Mesendoderm (in vitro differentiated cells): ENCODE results near the gene GATA2.
A peak's percentile ranks its signal among the peaks of the same experiment; 100 is the strongest.

Experiments
- DNase-seq: peaks from one replicate; pipeline ENCODE4 v3.0.0; 2013
- H2AK5ac ChIP-seq: 2 replicates; pipeline ENCODE4 v1.6.1; 2013; ENCODE audit warnings: low read length, inconsistent platforms
- H2BK120ac ChIP-seq: 2 replicates; pipeline ENCODE4 v1.6.1; 2013; ENCODE audit warnings: low read depth, mild to moderate bottlenecking, low read length, moderate library complexity, mixed read lengths
- H2BK15ac ChIP-seq: replicated peaks from 2 replicates; pipeline ENCODE4 v1.6.1; 2013; ENCODE audit warnings: low read depth, mild to moderate bottlenecking, moderate library complexity
- H2BK5ac ChIP-seq: 2 replicates; pipeline ENCODE4 v1.6.1; 2013; ENCODE audit warnings: low read length, inconsistent platforms
- H3K18ac ChIP-seq: 2 replicates; pipeline ENCODE4 v1.6.1; 2013; ENCODE audit warnings: mild to moderate bottlenecking, low read length, mixed read lengths
- H3K23ac ChIP-seq: one replicate; pipeline ENCODE4 v1.6.1; 2013; ENCODE audit warnings: low read length
- H3K27ac ChIP-seq: 2 replicates; pipeline ENCODE4 v1.5.1; 2013; ENCODE audit warnings: low read depth, mild to moderate bottlenecking, inconsistent platforms, low read length, moderate library complexity
- H3K27me3 ChIP-seq: 2 replicates; pipeline ENCODE4 v1.6.1; 2013; ENCODE audit warnings: low read length, control low read depth, mild to moderate bottlenecking, inconsistent platforms; ENCODE audit not compliant: insufficient read depth, poor library complexity
- H3K36me3 ChIP-seq: 2 replicates; pipeline ENCODE4 v1.6.1; 2013; ENCODE audit warnings: low read length, inconsistent platforms; ENCODE audit not compliant: control insufficient read depth, insufficient read depth
- H3K4ac ChIP-seq: one replicate; pipeline ENCODE4 v1.6.1; 2013; ENCODE audit warnings: low read depth, mild to moderate bottlenecking, low read length, moderate library complexity
- H3K4me1 ChIP-seq: 2 replicates; pipeline ENCODE4 v1.6.1; 2013; ENCODE audit warnings: low read depth, low read length, inconsistent platforms; ENCODE audit not compliant: control insufficient read depth
- H3K4me2 ChIP-seq: 2 replicates; pipeline ENCODE4 v1.6.1; 2013; ENCODE audit warnings: low read length
- H3K4me3 ChIP-seq: 2 replicates; pipeline ENCODE4 v1.5.1; 2013; ENCODE audit warnings: mild to moderate bottlenecking, low read length
- H3K56ac ChIP-seq: one replicate; pipeline ENCODE4 v1.6.1; 2013; ENCODE audit warnings: low read length
- H3K79me1 ChIP-seq: 2 replicates; pipeline ENCODE4 v1.6.1; 2013; ENCODE audit warnings: low read length, inconsistent platforms
- H3K79me2 ChIP-seq: 2 replicates; pipeline ENCODE4 v1.6.1; 2013; ENCODE audit warnings: mild to moderate bottlenecking, low read length; ENCODE audit not compliant: control insufficient read depth, insufficient read depth
- H3K9ac ChIP-seq: 2 replicates; pipeline ENCODE4 v1.6.1; 2013; ENCODE audit warnings: low read length, inconsistent platforms
- H4K5ac ChIP-seq: one replicate; pipeline ENCODE4 v1.6.1; 2013; ENCODE audit warnings: low read length
- H4K8ac ChIP-seq: one replicate; pipeline ENCODE4 v1.6.1; 2013; ENCODE audit warnings: low read depth, mild to moderate bottlenecking, control low read depth, low read length, moderate library complexity
- WGBS: extraction: QIAGEN DNeasy Blood & Tissue Kit; methylation state at CpG from one replicate; pipeline ENCODE4 v1.1.7; 2013; ENCODE audit warnings: low lambda C conversion rate, missing lambda C conversion rate; ENCODE audit not compliant: insufficient coverage; ENCODE audit errors: extremely low coverage; 5-methylcytosine and 5-hydroxymethylcytosine counted together

GATA2 gene

GRCh38 chr3:128488991-128489673 lies 3.9 kb downstream of the GATA2 start:
- Histone ChIP-seq H3K23ac (peak overlapping the region; percentile 87), H3K4me1 (peaks cover 6% of the 10 kb centered on the region)
- WGBS: no CpG with 5 or more reads among the region's 71 CpGs

DNA sequence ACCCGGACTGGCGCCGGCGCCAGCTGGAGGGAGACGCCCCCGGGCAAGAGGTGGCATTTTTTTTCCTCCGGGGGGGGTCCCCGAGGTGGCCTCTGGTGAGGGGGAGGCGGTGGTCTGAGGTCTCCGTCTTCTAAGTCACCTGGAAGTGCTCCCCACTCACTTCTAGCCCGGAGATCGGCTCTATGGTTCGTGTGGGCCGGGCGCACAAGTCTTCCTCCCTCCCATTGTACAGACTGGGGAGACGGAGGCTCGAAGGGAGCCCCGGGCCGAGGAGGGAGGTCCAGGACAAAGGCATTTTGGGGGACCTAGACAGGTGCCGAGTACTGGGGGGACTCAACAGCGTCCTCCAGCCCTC lies 4.4 kb downstream of the GATA2 start:
- Histone ChIP-seq H3K4me2 (peak overlapping the region; percentile 96), H3K4me3 (no peak overlapping the region), H3K4ac (no peak overlapping the region), H2BK5ac (no peak overlapping the region), H3K4me1 (peaks cover 11% of the 10 kb centered on the region), H2BK120ac (no peak overlapping the region), H3K9ac (peak overlapping the region; percentile 57), H2AK5ac (no peak overlapping the region), H4K8ac (no peak overlapping the region), H3K18ac (peak overlapping the region; percentile 29), H3K27ac (no peak overlapping the region), H2BK15ac (no peak overlapping the region), H4K5ac (no peak overlapping the region), H3K56ac (peak overlapping the region; percentile 89), H3K79me1 (no peaks in the 10 kb centered on the region), H3K36me3 (no peaks in the 10 kb centered on the region), H3K79me2 (no peaks in the 10 kb centered on the region), H3K23ac (no peak overlapping the region), H3K27me3 (peaks cover 47% of the 10 kb centered on the region)
- WGBS: no CpG with 5 or more reads among the region's 21 CpGs
- peak; percentile 70 for DNase-seq

More at GRCh38 chr3:128488991-128489673, 3.9 kb downstream of the GATA2 start:
- Histone ChIP-seq H3K56ac (peak overlapping the region; percentile 89), H3K4me2 (peak overlapping the region; percentile 89), H3K4ac (no peak overlapping the region), H3K27me3 (peaks cover 51% of the 10 kb centered on the region), H2BK15ac (no peak overlapping the region), H3K36me3 (no peaks in the 10 kb centered on the region), H4K8ac (no peak overlapping the region), H3K18ac (peak overlapping the region; percentile 43), H3K4me3 (peak overlapping the region; percentile 24), H2AK5ac (no peak overlapping the region), H3K9ac (peak overlapping the region; percentile 70), H2BK5ac (no peak overlapping the region), H2BK120ac (no peak overlapping the region), H3K79me1 (no peaks in the 10 kb centered on the region), H4K5ac (no peak overlapping the region), H3K79me2 (no peaks in the 10 kb centered on the region), H3K27ac (no peak overlapping the region)
- peak; percentile 79 for DNase-seq

GRCh38 chr3:128487813-128488635 lies 5.0 kb downstream of the GATA2 start:
- H4K8ac ChIP-seq: no peak overlapping the region
- H3K79me2 ChIP-seq: no peaks in the 10 kb centered on the region
- no CpG with 5 or more reads among the region's 68 CpGs for WGBS
- peak overlapping the region; percentile 96 for H3K4me2 ChIP-seq
- peaks cover 13% of the 10 kb centered on the region for H3K4me1 ChIP-seq
- DNase-seq: peak; percentile 94
- no peak overlapping the region for H2BK5ac ChIP-seq
- no peak overlapping the region for H4K5ac ChIP-seq
- no peak overlapping the region for H2BK15ac ChIP-seq
- peaks cover 46% of the 10 kb centered on the region for H3K27me3 ChIP-seq
- H3K23ac ChIP-seq: no peak overlapping the region
- peak overlapping the region; percentile 30 for H3K4me3 ChIP-seq
- peak overlapping the region; percentile 29 for H3K18ac ChIP-seq
- H2AK5ac ChIP-seq: no peak overlapping the region
- H3K36me3 ChIP-seq: no peaks in the 10 kb centered on the region
- H2BK120ac ChIP-seq: no peak overlapping the region
- no peak overlapping the region for H3K27ac ChIP-seq
- H3K79me1 ChIP-seq: no peaks in the 10 kb centered on the region
- H3K56ac ChIP-seq: peak overlapping the region; percentile 87
- H3K4ac ChIP-seq: no peak overlapping the region
- H3K9ac ChIP-seq: peak overlapping the region; percentile 57

DNA sequence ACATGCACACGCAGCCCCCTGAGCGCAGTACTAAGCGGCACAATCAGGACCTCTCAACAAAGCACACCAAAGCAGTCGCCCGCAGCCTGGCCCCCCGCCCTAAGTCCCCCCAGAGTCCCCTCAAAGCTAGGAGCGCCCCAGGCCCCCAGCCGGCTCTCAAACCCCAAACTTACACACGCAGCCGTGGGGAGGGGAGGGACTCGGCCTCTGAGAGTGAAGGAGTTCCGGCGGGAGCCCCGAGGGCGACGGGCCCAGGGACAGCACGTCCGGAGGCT lies 5.5 kb downstream of the GATA2 start:
- no peak overlapping the region for H2BK5ac ChIP-seq
- H3K9ac ChIP-seq: peak overlapping the region; percentile 52
- peak overlapping the region; percentile 81 for H3K56ac ChIP-seq
- H3K27me3 ChIP-seq: peaks cover 45% of the 10 kb centered on the region
- no CpG with 5 or more reads among the region's 18 CpGs for WGBS
- H2BK120ac ChIP-seq: no peak overlapping the region
- H3K4me1 ChIP-seq: peaks cover 17% of the 10 kb centered on the region
- no peak overlapping the region for H2AK5ac ChIP-seq
- H3K4ac ChIP-seq: no peak overlapping the region
- no peaks in the 10 kb centered on the region for H3K36me3 ChIP-seq
- peak overlapping the region; percentile 6 for H3K18ac ChIP-seq
- H3K4me2 ChIP-seq: peak overlapping the region; percentile 60
- no peaks in the 10 kb centered on the region for H3K79me1 ChIP-seq
- H3K27ac ChIP-seq: no peak overlapping the region
- no peak overlapping the region for H2BK15ac ChIP-seq
- no peaks in the 10 kb centered on the region for H3K79me2 ChIP-seq
- H4K5ac ChIP-seq: no peak overlapping the region
- DNase-seq: no peak
- H3K4me3 ChIP-seq: peak overlapping the region; percentile 30
- H3K23ac ChIP-seq: no peak overlapping the region
- H4K8ac ChIP-seq: no peak overlapping the region

DNA sequence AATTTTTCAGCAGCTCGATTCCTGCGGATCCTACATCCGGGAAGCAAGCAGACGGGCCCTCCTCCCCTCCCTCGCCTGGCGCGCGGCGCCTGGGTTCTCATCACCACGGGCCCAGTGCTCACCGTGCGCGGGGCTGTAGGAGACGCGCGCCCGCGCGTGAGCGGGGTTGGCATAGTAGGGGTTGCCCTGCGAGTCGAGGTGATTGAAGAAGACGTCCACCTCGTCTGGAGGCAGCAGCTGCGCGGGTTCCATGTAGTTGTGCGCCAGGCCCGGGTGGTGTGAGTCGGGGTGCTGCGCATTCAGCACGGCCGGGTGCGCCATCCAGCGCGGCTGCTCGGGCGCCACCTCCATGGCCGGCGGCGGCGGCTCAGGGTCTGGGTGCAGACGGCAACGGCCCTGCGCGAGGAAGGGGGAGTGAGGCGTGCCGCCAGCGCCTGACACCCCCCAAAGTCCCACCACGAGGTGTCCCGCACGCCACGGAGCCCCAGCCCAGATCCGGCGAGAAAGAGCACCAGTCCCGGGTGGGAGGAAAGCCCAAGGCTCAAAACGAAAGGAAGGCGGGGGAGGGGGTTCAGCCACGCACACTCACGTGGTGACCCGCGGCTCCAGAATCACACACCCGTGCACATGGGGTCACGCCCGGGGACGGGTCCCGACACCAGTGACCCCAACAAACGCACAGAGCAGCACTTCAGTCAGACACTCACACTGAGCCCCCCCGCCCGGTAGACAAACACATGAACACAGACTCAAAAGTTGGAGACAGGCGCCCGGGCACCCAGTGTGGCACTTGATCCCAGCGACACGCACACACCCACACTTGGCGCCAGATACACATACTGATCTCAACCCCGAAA lies 6.1 kb downstream of the GATA2 start:
- Histone ChIP-seq H2BK5ac (no peak overlapping the region), H3K23ac (no peak overlapping the region), H3K4me1 (peaks cover 19% of the 10 kb centered on the region), H3K79me2 (no peaks in the 10 kb centered on the region), H3K18ac (peak overlapping the region; percentile 6), H2AK5ac (no peak overlapping the region), H3K27me3 (peaks cover 43% of the 10 kb centered on the region), H3K4me2 (peak overlapping the region; percentile 60), H3K4me3 (peak overlapping the region; percentile 35), H3K56ac (peak overlapping the region; percentile 81), H4K8ac (no peak overlapping the region), H3K27ac (no peak overlapping the region), H2BK15ac (no peak overlapping the region), H4K5ac (no peak overlapping the region), H3K36me3 (no peaks in the 10 kb centered on the region), H3K9ac (peak overlapping the region; percentile 52), H3K4ac (no peak overlapping the region), H2BK120ac (no peak overlapping the region), H3K79me1 (no peaks in the 10 kb centered on the region)
- no CpG with 5 or more reads among the region's 75 CpGs for WGBS
- DNase-seq: peak; percentile 59
